ENCODE data around the gene RAB33B.

RAB33B gene

GRCh38 chr4:139508581-139509237 lies 54.8 kb downstream of the RAB33B start:
- no peak overlapping the region for H3K27ac ChIP-seq (replicated peaks)
- no peak for TF ChIP-seq POLR2AphosphoS5 (IDR thresholded peaks at IDR 0.05; ENCODE audit: low read depth)
- TF ChIP-seq SPI1 (IDR thresholded peaks at IDR 0.05; ENCODE audit: borderline replicate concordance, low read depth), result no peak
- no peak for TF ChIP-seq GABPA (IDR thresholded peaks at IDR 0.05; ENCODE audit: low read depth)
- TF ChIP-seq REST (IDR thresholded peaks at IDR 0.05; ENCODE audit: insufficient replicate concordance, low read depth), result no peak
- TF ChIP-seq CTCF (IDR thresholded peaks at IDR 0.05; ENCODE audit: insufficient read depth, low read length), result no peak
- no peak for DNase-seq (ENCODE audit: low read depth in 1 of 2, low spot score in 1 of 2)
- H3K27me3 ChIP-seq (ENCODE audit: insufficient read depth, poor library complexity, severe bottlenecking), result no peaks in the 10 kb centered on the region
- no peak overlapping the region for H3K4me3 ChIP-seq (replicated peaks; ENCODE audit: insufficient read depth, low read length)

- Histone ChIP-seq H3K27me3 (ENCODE audit: insufficient read depth, poor library complexity, severe bottlenecking) (no peaks in the 10 kb centered on the region), H3K27ac (replicated peaks) (no peak overlapping the region), H3K4me3 (replicated peaks; ENCODE audit: insufficient read depth, low read length) (no peak overlapping the region)
- peak in 1 of 2 experiments; percentile 51 for DNase-seq (ENCODE audit: low read depth in 1 of 2, low spot score in 1 of 2)
- no peak for TF ChIP-seq CTCF (IDR thresholded peaks at IDR 0.05; ENCODE audit: insufficient read depth, low read length)
Observed at GRCh38 chr4:139509727-139510410, 55.9 kb downstream of the RAB33B start.

GRCh38 chr4:139511320-139511719 lies 57.4 kb downstream of the RAB33B start:
- Histone ChIP-seq H3K27me3 (ENCODE audit: insufficient read depth, poor library complexity, severe bottlenecking) (no peaks in the 10 kb centered on the region), H3K27ac (replicated peaks) (no peak overlapping the region), H3K4me3 (replicated peaks; ENCODE audit: insufficient read depth, low read length) (no peak overlapping the region)
- no peak for DNase-seq (ENCODE audit: low read depth in 1 of 2, low spot score in 1 of 2)
- TF ChIP-seq REST (IDR thresholded peaks at IDR 0.05; ENCODE audit: insufficient replicate concordance, low read depth) (no peak), CTCF (IDR thresholded peaks at IDR 0.05; ENCODE audit: insufficient read depth, low read length) (no peak), POLR2AphosphoS5 (IDR thresholded peaks at IDR 0.05; ENCODE audit: low read depth) (no peak), SPI1 (IDR thresholded peaks at IDR 0.05; ENCODE audit: borderline replicate concordance, low read depth) (no peak), GABPA (IDR thresholded peaks at IDR 0.05; ENCODE audit: low read depth) (no peak)
